Esophagus muscularis mucosa (tissue), 4 donors: ENCODE data around the gene LHX6. TPM values are rescaled to one million over a fixed set of nuclear protein-coding genes. Genes with fewer than 3 reads are reported as not detected.

Experiments used
- DNase-seq: peaks from one replicate; pipeline ENCODE4 v3.0.0-alpha.2; 2017; ENCODE audit errors: extremely low spot score
- H3K27ac ChIP-seq, 4 donors: fragments of 200-600 bp; sonication (generic); replicated peaks in 1 of 4; 1 replicate in 3 of 4; 2 replicates in 1 of 4; pipeline ENCODE4 v1.5.1; 2016 to 2019; ENCODE audit warnings: mild to moderate bottlenecking in 1 of 4
- H3K27me3 ChIP-seq, 4 donors: fragments of 200-600 bp; sonication (generic); one replicate each; pipeline versions ENCODE4 v1.5.1 to v1.6.0; 2016 to 2019
- H3K36me3 ChIP-seq, 4 donors: fragments of 200-600 bp; sonication (generic); one replicate each; pipeline ENCODE4 v1.5.1; 2016 to 2019
- H3K4me1 ChIP-seq, 4 donors: fragments of 200-600 bp; sonication (generic); one replicate each; pipeline ENCODE4 v1.5.1; 2016 to 2019
- H3K4me3 ChIP-seq, 4 donors: fragments of 200-600 bp; sonication (generic); 1 replicate in 2 of 4; 2 replicates in 2 of 4; pipeline ENCODE4 v1.5.1; 2016 to 2019; ENCODE audit warnings: mild to moderate bottlenecking in 4 of 4, moderate library complexity in 1 of 4
- H3K9me3 ChIP-seq, 4 donors: fragments of 200-600 bp; sonication (generic); 1 replicate in 3 of 4; 2 replicates in 1 of 4; pipeline ENCODE4 v1.5.1; 2016 to 2019
- EP300 ChIP-seq: sonication (generic); formaldehyde crosslinking; IDR thresholded peaks from one replicate; pipeline ENCODE4 v1.6.1; 2017; ENCODE audit warnings: antibody characterized with exemption
- POLR2A ChIP-seq: fragments of 450-650 bp; IDR thresholded peaks from one replicate; pipeline ENCODE4 v1.6.1; 2017; ENCODE audit warnings: antibody characterized with exemption, moderate library complexity, mild to moderate bottlenecking, low read depth
- POLR2AphosphoS5 ChIP-seq, 2 donors: sonication (generic); formaldehyde crosslinking; IDR thresholded peaks; one replicate each; pipeline ENCODE4 v1.6.1; 2017; ENCODE audit warnings: antibody characterized with exemption in 2 of 2
- WGBS: methylation state at CpG from one replicate; pipeline ENCODE4 v1.1.5; 2018; 5-methylcytosine and 5-hydroxymethylcytosine counted together
- intact Hi-C: fragments of 100-400 bp; cut with DNase I; formaldehyde crosslinking; loops from one replicate; pipeline ENCODE4 v1.15.1; 2023
- total RNA-seq, 4 donors: library from RNA; depleted of rRNA; stranded (reverse); fragments of >200 nt; gene quantifications; one replicate each; pipeline versions ENCODE4 v1.1.0 to v1.2.1, GENCODE V29; 2016
- TF ChIP-seq, protein P1 (sequence below), 3 experiments: fragments of 200-600 bp in 2 of 3; fragments of 450-650 bp in 1 of 3; sonication (generic) in 2 of 3; IDR thresholded peaks; one replicate each; pipeline ENCODE4 v1.5.1; 2017 to 2019; ENCODE audit warnings: antibody characterized with exemption in 3 of 3, mild to moderate bottlenecking in 2 of 3, moderate library complexity in 1 of 3

Gene LHX6
- total RNA-seq, 4 donors from 2014 or later = 2.1 to 16.8 (median 7.1) TPM

DNA sequence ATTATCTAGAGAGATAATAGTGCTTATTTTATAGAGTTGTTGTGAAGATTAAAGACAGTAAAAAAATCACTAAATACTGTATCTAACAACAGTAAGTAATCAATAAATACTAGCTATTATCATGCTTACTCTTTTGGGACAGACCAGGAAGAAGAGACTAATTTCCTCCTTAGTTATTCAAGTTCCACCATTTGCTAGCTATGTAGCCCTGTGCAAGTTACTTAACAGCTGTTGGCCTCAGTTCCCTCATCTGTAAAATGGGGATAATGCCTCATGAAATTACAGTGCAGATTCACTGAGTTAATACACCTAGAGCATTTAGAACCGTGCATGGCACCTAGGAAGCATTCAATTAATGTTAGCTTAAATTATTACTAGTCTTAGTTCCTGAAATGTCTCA, 33.3 kb upstream of the LHX6 start:
- no peaks in the 10 kb centered on the region for H3K27me3 ChIP-seq
- no peak for DNase-seq
- H3K9me3 ChIP-seq = no peaks in the 10 kb centered on the region
- H3K36me3 ChIP-seq = peaks cover 7 to 40% (median 35%) of the 10 kb centered on the region in 4 donors
- WGBS = 93% methylated on average over 1 of the region's 1 CpG
- no peak overlapping the region for H3K4me3 ChIP-seq
- H3K4me1 ChIP-seq = peaks cover 46 to 55% (median 48%) of the 10 kb centered on the region in 4 donors
- intact Hi-C loops = loop anchor here (5.0 to 10.0 kb wide), 3 partner anchors 85 to 563 kb away; partner anchors contain the start of genes PDCL and TTLL11
- peak overlapping the region; percentile 28 to 92 (median 46) for H3K27ac ChIP-seq
- TF ChIP-seq EP300 (no peak), POLR2A (no peak), POLR2AphosphoS5 (IDR thresholded peaks at IDR 0.05) (no peak)
- TF ChIP-seq, protein P1, sequence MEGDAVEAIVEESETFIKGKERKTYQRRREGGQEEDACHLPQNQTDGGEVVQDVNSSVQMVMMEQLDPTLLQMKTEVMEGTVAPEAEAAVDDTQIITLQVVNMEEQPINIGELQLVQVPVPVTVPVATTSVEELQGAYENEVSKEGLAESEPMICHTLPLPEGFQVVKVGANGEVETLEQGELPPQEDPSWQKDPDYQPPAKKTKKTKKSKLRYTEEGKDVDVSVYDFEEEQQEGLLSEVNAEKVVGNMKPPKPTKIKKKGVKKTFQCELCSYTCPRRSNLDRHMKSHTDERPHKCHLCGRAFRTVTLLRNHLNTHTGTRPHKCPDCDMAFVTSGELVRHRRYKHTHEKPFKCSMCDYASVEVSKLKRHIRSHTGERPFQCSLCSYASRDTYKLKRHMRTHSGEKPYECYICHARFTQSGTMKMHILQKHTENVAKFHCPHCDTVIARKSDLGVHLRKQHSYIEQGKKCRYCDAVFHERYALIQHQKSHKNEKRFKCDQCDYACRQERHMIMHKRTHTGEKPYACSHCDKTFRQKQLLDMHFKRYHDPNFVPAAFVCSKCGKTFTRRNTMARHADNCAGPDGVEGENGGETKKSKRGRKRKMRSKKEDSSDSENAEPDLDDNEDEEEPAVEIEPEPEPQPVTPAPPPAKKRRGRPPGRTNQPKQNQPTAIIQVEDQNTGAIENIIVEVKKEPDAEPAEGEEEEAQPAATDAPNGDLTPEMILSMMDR (IDR thresholded peaks at IDR 0.05) = no peak

DNA sequence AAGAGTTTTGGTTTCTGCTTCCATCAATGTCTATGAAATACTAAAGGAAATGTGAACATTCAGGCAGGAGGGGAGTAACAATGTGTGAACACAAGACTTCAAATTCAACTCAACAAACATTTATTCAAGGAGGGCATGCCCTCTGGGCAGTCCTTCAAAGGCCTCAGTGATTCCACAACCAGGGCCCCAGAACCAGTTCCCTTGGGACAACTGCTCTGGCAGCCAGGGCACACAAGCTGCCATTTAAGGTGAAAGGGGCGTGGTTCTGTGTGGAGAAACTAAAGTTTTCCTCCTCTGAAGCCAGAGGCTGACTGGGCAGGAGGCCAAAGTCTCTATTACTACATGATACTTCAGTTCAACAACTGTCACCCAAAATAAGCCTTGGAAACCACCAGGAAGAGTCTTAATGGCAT, 32.7 kb upstream of the LHX6 start:
- no peak for DNase-seq
- TF ChIP-seq POLR2A (no peak), EP300 (no peak), POLR2AphosphoS5 (IDR thresholded peaks at IDR 0.05) (peak; percentile 25 to 43)
- TF ChIP-seq, protein P1 (IDR thresholded peaks at IDR 0.05) = no peak
- WGBS = 44% methylated on average over 1 of the region's 1 CpG
- Histone ChIP-seq H3K36me3 (peaks cover 7 to 43% (median 39%) of the 10 kb centered on the region in 4 donors), H3K9me3 (no peaks in the 10 kb centered on the region), H3K27ac (peak overlapping the region; percentile 28 to 92 (median 46)), H3K27me3 (no peaks in the 10 kb centered on the region), H3K4me1 (peaks cover 42 to 54% (median 46%) of the 10 kb centered on the region in 4 donors), H3K4me3 (no peak overlapping the region)
- intact Hi-C loops = loop anchor here (5.0 to 10.0 kb wide), 3 partner anchors 86 to 563 kb away; partner anchors contain the start of genes PDCL and TTLL11

DNA sequence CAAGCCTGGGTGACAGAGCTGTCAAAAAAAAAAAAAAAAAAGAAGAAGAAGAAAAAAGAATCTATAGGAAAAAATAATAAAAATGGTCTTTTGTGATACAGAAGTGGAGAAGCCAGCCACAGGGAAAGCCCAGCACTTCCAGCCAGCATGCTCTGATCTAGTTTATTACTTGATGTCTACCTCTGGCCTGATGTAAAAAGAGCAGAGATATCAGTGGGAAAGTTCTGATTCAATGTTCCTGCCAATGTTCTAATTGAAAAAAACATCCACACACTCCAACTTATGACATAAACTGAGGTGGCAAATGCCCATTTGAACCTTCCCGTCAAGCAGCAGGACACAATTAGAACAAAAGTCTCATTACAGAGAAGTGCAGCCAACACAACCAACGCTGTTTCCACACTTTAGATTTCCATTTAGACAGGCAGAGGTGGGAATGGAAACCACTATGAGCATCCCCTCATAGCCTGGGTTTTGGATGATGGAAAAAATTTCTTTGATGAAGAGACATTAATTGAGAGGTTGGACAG, 30.2 kb upstream of the LHX6 start:
- 89% methylated on average over 2 of the region's 2 CpGs for WGBS
- Histone ChIP-seq H3K4me1 (peaks cover 31 to 38% (median 34%) of the 10 kb centered on the region in 4 donors), H3K36me3 (peaks cover 7 to 61% (median 50%) of the 10 kb centered on the region in 4 donors), H3K9me3 (no peaks in the 10 kb centered on the region), H3K4me3 (no peak overlapping the region), H3K27ac (no peak overlapping the region), H3K27me3 (no peaks in the 10 kb centered on the region)
- intact Hi-C loops = no loop called here
- DNase-seq = no peak
- TF ChIP-seq EP300 (no peak), POLR2A (no peak), POLR2AphosphoS5 (IDR thresholded peaks at IDR 0.05) (no peak)
- TF ChIP-seq, protein P1 (IDR thresholded peaks at IDR 0.05) = no peak

DNA sequence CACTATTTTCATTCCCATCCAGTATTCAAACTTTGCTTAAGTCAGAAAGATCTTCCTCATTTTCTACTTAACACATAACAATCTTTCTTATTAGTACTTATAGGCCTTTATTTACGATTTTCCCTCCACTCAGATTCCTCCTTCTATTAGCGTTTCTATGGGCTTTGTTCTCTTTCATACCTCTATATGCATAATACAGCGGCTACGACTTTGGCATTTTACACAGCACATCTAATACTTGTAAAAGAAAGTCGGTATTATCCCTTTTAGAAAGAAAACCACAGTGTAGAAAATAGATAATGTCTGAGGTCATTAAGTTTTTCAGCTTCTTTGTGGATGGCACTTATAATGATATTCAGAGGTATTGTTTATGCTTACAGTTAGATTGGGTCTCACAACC, 27.4 kb upstream of the LHX6 start:
- Histone ChIP-seq H3K27ac (no peak overlapping the region), H3K27me3 (no peaks in the 10 kb centered on the region), H3K4me3 (no peak overlapping the region), H3K4me1 (peaks cover 14 to 20% (median 15%) of the 10 kb centered on the region in 4 donors), H3K9me3 (no peaks in the 10 kb centered on the region), H3K36me3 (peaks cover 12 to 80% (median 66%) of the 10 kb centered on the region in 4 donors)
- 93% methylated on average over 5 of the region's 5 CpGs for WGBS
- intact Hi-C loops = no loop called here
- TF ChIP-seq POLR2A (no peak), EP300 (no peak), POLR2AphosphoS5 (IDR thresholded peaks at IDR 0.05) (no peak)
- TF ChIP-seq, protein P1 (IDR thresholded peaks at IDR 0.05) = no peak
- DNase-seq = no peak
